GM13977 (cell line): Measurements from ENCODE around the gene CHAD.

Experiments used
- DNase-seq: peaks from one replicate; pipeline ENCODE4 v3.0.0; 2012; ENCODE audit warnings: low spot score
- CTCF ChIP-seq: IDR thresholded peaks from 2 replicates; pipeline ENCODE4 v1.5.1; 2012; ENCODE audit warnings: mild to moderate bottlenecking, control low read depth; ENCODE audit not compliant: insufficient read depth; ENCODE audit errors: extremely low read depth, missing control alignments
- in situ Hi-C: fragments of 300-500 bp; cut with MboI; formaldehyde crosslinking; loops from one replicate; pipeline ENCODE4 v1.12.0; 2022; ENCODE audit warnings: low sequenced_read_pairs, low pct_unique_long_range_greater_than_20kb, mixed read lengths, inconsistent platforms; ENCODE audit not compliant: unreplicated experiment

The CHAD gene

GRCh38 chr17:50448643-50449042 is 20.0 kb downstream of the CHAD start:
- in situ Hi-C loops, result no loop called here
- no peak for TF ChIP-seq CTCF
- no peak for DNase-seq

GRCh38 chr17:50447870-50448595 is 20.6 kb downstream of the CHAD start:
- no peak for TF ChIP-seq CTCF
- DNase-seq, result no peak
- in situ Hi-C loops, result no loop called here

- TF ChIP-seq CTCF, result no peak
- in situ Hi-C loops, result no loop called here
Measured at GRCh38 chr17:50445730-50446325, 22.9 kb downstream of the CHAD start.

GRCh38 chr17:50444841-50445715 is 23.6 kb downstream of the CHAD start:
- in situ Hi-C loops, result no loop called here
- DNase-seq, result no peak
- TF ChIP-seq CTCF, result no peak

More at GRCh38 chr17:50445730-50446325, 22.9 kb downstream of the CHAD start:
- DNase-seq, result no peak

GRCh38 chr17:50443505-50443974 is 25.1 kb downstream of the CHAD start:
- no peak for DNase-seq
- in situ Hi-C loops, result no loop called here
- TF ChIP-seq CTCF, result no peak

GRCh38 chr17:50440838-50441829 is 27.5 kb downstream of the CHAD start:
- in situ Hi-C loops, result no loop called here
- no peak for TF ChIP-seq CTCF
- no peak for DNase-seq
